NCI-H1105 (cell line): Measurements from ENCODE around the gene CNOT8.
A peak's percentile ranks its signal among the peaks of the same experiment; 100 is the strongest.
"Not testable (repeated sequence)": the region's sequence is repeated elsewhere in the genome, so short reads cannot be mapped to it uniquely, and the experiment has no call there.

ENCODE experiments used
- DNase-seq: peaks from one replicate; lab custom pipeline; 2025; lab: John Stamatoyannopoulos, UW

CNOT8 gene

GRCh38 chr5:154858297-154858971, at the start of gene CNOT8:
TSS of gene CNOT8 (plus strand) at chr5:154858627. CDS start at chr5:154863279, 4,652 bp downstream.
- DNase-seq = peak; percentile 86

- no peak for DNase-seq
Observed at GRCh38 chr5:154811239-154811638, 47.2 kb upstream of the CNOT8 start.

- no peak for DNase-seq
Observed at GRCh38 chr5:154811653-154812465, 46.6 kb upstream of the CNOT8 start.

GRCh38 chr5:154813158-154813557, 45.3 kb upstream of the CNOT8 start:
- no peak for DNase-seq

GRCh38 chr5:154813736-154814135, 44.7 kb upstream of the CNOT8 start:
- DNase-seq = no peak

GRCh38 chr5:154815025-154815424, 43.4 kb upstream of the CNOT8 start:
- DNase-seq = no peak

- no peak for DNase-seq
Observed at GRCh38 chr5:154815684-154816247, 42.7 kb upstream of the CNOT8 start.

- no peak for DNase-seq
Observed at GRCh38 chr5:154816891-154817492, 41.4 kb upstream of the CNOT8 start.

GRCh38 chr5:154817815-154818214, 40.6 kb upstream of the CNOT8 start:
- DNase-seq = no peak

- DNase-seq = no peak
Observed at GRCh38 chr5:154818471-154819116, 39.8 kb upstream of the CNOT8 start.

GRCh38 chr5:154819546-154819945, 38.9 kb upstream of the CNOT8 start:
- no peak for DNase-seq

GRCh38 chr5:154820383-154820782, 38.0 kb upstream of the CNOT8 start:
- no peak for DNase-seq

- not testable (repeated sequence) for DNase-seq
Observed at GRCh38 chr5:154822896-154823295, 35.5 kb upstream of the CNOT8 start.

GRCh38 chr5:154823605-154824004, 34.8 kb upstream of the CNOT8 start:
- DNase-seq = no peak

GRCh38 chr5:154824070-154824469, 34.4 kb upstream of the CNOT8 start:
- no peak for DNase-seq

- DNase-seq = no peak
Observed at GRCh38 chr5:154829181-154829588, 29.2 kb upstream of the CNOT8 start.

- DNase-seq = no peak
Observed at GRCh38 chr5:154829589-154830218, 28.7 kb upstream of the CNOT8 start.

- DNase-seq = no peak
Observed at GRCh38 chr5:154830219-154830595, 28.2 kb upstream of the CNOT8 start.

GRCh38 chr5:154830596-154830995, 27.8 kb upstream of the CNOT8 start:
- no peak for DNase-seq

- no peak for DNase-seq
Observed at GRCh38 chr5:154831451-154831850, 27.0 kb upstream of the CNOT8 start.

GRCh38 chr5:154832804-154833203, 25.6 kb upstream of the CNOT8 start:
- DNase-seq = not testable (repeated sequence)

- DNase-seq = no peak
Observed at GRCh38 chr5:154834053-154834452, 24.4 kb upstream of the CNOT8 start.
